ENCODE measurements around the gene INTS15.

DNA sequence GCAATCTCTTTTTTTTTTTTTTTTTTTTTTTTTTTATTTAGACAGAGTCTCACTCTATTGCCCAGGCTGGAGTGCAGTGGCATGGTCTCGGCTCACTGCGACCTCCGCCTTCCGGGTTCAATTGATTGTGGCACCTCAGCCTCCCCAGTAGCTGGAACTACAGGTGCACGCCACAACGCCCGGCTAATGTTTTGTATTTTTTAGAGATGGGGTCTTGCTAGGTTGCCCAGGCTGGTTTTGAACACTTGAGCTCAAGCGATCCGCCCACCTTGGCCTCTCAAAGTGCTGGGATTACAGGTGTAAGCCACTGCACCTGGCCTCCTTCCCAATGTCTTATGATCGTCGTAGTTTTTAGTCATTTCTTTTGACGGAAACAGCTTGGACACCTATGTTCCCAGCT lies 19.0 kb downstream of the INTS15 start:
- no peak for TF ChIP-seq POLR2A (IDR thresholded peaks at IDR 0.05)
- TF ChIP-seq, protein P1, sequence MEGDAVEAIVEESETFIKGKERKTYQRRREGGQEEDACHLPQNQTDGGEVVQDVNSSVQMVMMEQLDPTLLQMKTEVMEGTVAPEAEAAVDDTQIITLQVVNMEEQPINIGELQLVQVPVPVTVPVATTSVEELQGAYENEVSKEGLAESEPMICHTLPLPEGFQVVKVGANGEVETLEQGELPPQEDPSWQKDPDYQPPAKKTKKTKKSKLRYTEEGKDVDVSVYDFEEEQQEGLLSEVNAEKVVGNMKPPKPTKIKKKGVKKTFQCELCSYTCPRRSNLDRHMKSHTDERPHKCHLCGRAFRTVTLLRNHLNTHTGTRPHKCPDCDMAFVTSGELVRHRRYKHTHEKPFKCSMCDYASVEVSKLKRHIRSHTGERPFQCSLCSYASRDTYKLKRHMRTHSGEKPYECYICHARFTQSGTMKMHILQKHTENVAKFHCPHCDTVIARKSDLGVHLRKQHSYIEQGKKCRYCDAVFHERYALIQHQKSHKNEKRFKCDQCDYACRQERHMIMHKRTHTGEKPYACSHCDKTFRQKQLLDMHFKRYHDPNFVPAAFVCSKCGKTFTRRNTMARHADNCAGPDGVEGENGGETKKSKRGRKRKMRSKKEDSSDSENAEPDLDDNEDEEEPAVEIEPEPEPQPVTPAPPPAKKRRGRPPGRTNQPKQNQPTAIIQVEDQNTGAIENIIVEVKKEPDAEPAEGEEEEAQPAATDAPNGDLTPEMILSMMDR (IDR thresholded peaks at IDR 0.05) = no peak
